DOHH2 (cell line): ENCODE data around the gene CCDC122.
A peak's percentile ranks its signal among the peaks of the same experiment; 100 is the strongest.

ENCODE experiments used
- CTCF ChIP-seq: fragments of 200-600 bp; sonication (generic); IDR thresholded peaks from one replicate; pipeline ENCODE4 v1.5.1; 2014; ENCODE audit warnings: antibody characterized with exemption, mild to moderate bottlenecking, low read depth, low read length; ENCODE audit not compliant: poor library complexity, severe bottlenecking
- EZH2phosphoT487 ChIP-seq: fragments of 200-600 bp; sonication (generic); IDR thresholded peaks from 2 replicates; pipeline ENCODE4 v1.6.1; 2017; ENCODE audit warnings: borderline replicate concordance, mild to moderate bottlenecking, antibody characterized with exemption, low read length, moderate library complexity, mixed read lengths

DNA sequence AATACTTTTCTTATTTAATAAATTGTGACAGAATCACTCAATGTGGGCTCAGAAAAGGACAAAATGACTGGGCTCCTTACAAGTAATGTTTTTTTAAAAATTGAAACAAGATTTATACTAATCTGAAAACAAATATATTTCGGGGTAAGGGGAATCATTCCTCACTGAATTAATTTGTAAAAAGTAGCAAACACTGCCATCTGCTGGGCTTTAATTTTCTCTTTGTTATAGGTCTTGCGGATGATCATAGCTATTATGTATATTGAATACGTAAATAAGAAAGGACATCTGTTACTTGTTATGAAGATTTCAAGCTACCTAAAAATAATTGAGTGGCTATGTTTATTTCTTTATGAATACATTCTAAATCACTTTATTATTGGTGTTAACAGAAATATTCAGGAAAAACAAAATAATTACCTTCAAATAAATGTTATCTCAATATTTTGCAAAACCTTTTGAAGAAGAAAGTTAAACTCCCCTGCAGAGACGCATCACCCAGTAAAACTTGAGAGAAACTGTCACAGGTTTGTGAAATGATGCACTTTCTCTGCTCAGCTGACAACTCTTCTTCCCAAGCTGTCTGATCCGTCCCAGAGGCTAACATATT lies 75.0 kb downstream of the CCDC122 start:
- peak; percentile 54 for TF ChIP-seq CTCF
- no peak for TF ChIP-seq EZH2phosphoT487
